ENCODE data around the gene ROBO2.

DNA sequence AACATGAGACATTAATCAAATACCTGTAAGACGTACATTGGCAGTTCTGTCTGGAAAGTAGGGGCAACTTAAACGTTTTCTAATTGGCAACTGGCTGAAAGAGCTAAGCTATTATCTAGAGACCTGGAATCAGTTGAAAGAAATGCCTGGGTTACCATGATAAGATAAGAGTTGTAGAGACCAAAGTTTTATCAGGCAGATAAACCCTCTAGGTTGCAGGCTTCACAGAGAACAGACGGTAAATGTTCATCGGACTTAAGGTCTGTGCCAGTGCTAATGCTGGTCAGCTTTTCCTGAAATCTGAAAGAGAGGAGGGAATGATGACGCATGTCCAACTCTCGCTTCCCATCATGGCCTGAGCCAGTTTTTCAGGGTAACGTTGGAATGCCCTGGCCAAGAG, 196.2 kb downstream of the ROBO2 start:
- TF ChIP-seq, protein P1, sequence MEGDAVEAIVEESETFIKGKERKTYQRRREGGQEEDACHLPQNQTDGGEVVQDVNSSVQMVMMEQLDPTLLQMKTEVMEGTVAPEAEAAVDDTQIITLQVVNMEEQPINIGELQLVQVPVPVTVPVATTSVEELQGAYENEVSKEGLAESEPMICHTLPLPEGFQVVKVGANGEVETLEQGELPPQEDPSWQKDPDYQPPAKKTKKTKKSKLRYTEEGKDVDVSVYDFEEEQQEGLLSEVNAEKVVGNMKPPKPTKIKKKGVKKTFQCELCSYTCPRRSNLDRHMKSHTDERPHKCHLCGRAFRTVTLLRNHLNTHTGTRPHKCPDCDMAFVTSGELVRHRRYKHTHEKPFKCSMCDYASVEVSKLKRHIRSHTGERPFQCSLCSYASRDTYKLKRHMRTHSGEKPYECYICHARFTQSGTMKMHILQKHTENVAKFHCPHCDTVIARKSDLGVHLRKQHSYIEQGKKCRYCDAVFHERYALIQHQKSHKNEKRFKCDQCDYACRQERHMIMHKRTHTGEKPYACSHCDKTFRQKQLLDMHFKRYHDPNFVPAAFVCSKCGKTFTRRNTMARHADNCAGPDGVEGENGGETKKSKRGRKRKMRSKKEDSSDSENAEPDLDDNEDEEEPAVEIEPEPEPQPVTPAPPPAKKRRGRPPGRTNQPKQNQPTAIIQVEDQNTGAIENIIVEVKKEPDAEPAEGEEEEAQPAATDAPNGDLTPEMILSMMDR (IDR thresholded peaks at IDR 0.05), result no peak
- no peak for TF ChIP-seq POLR2A (IDR thresholded peaks at IDR 0.05)
